HL-60 (cell line): ENCODE results near the gene CLN6.

Source experiments
- DNase-seq, 2 experiments: peaks; one replicate each; pipeline ENCODE4 v3.0.0-alpha.2; 2010 to 2020; ENCODE audit warnings: low read depth in 1 of 2, low spot score in 1 of 2
- H3K27ac ChIP-seq: fragments of 250-450 bp; sonication (Bioruptor Pico); replicated peaks from 2 replicates; pipeline ENCODE4 v1.5.1; 2020; ENCODE audit warnings: mild to moderate bottlenecking, moderate library complexity
- H3K27me3 ChIP-seq: fragments of 250-450 bp; sonication (Bioruptor Pico); 2 replicates; pipeline ENCODE4 v1.5.1; 2021; ENCODE audit warnings: mild to moderate bottlenecking, moderate library complexity; ENCODE audit not compliant: insufficient read depth, poor library complexity, severe bottlenecking
- H3K4me3 ChIP-seq: replicated peaks from 2 replicates; pipeline ENCODE4 v1.5.1; 2011; ENCODE audit warnings: mild to moderate bottlenecking, control low read depth, low read length; ENCODE audit not compliant: insufficient read depth
- CTCF ChIP-seq: IDR thresholded peaks from one replicate; pipeline ENCODE4 v1.5.1; 2011; ENCODE audit warnings: low read length, control low read depth, inconsistent platforms; ENCODE audit not compliant: insufficient read depth
- GABPA ChIP-seq: IDR thresholded peaks from 2 replicates; pipeline ENCODE4 v1.6.1; 2012; ENCODE audit warnings: low read depth
- POLR2AphosphoS5 ChIP-seq: IDR thresholded peaks from 2 replicates; pipeline ENCODE4 v1.6.1; 2012; ENCODE audit warnings: low read depth
- REST ChIP-seq: IDR thresholded peaks from 2 replicates; pipeline ENCODE4 v1.6.1; 2012; ENCODE audit warnings: low read depth; ENCODE audit not compliant: insufficient replicate concordance
- SPI1 ChIP-seq: IDR thresholded peaks from 2 replicates; pipeline ENCODE4 v1.6.1; 2012; ENCODE audit warnings: low read depth, mild to moderate bottlenecking, borderline replicate concordance

The CLN6 gene

GRCh38 chr15:68258692-68259091 is 29.2 kb upstream of the CLN6 start:
- TF ChIP-seq POLR2AphosphoS5, result no peak
- no peak for TF ChIP-seq REST
- no peak for TF ChIP-seq SPI1
- TF ChIP-seq CTCF, result no peak
- TF ChIP-seq GABPA, result no peak
- H3K4me3 ChIP-seq, result no peak overlapping the region
- H3K27ac ChIP-seq, result no peak overlapping the region
- no peaks in the 10 kb centered on the region for H3K27me3 ChIP-seq
- DNase-seq, result no peak

GRCh38 chr15:68256675-68257450 is 27.3 kb upstream of the CLN6 start:
- no peaks in the 10 kb centered on the region for H3K27me3 ChIP-seq
- TF ChIP-seq GABPA (no peak), POLR2AphosphoS5 (peak; percentile 62; the same call in 1 of the 2 replicates), CTCF (no peak)
- H3K4me3 ChIP-seq, result peak overlapping the region; percentile 30
- DNase-seq, result peak; percentile 95 to 97
- H3K27ac ChIP-seq, result peak overlapping the region; percentile 80

- DNase-seq, result peak; percentile 60 to 70
- Histone ChIP-seq H3K27ac (no peak overlapping the region), H3K4me3 (no peak overlapping the region), H3K27me3 (no peaks in the 10 kb centered on the region)
- peak; percentile 85 for TF ChIP-seq CTCF
- no peak for TF ChIP-seq REST
Measured at GRCh38 chr15:68252925-68253534, 23.5 kb upstream of the CLN6 start.
